Measurements from ENCODE around the gene SCRG1. TPM values are rescaled to one million over a fixed set of nuclear protein-coding genes. Genes with fewer than 3 reads are reported as not detected.
A peak's percentile ranks its signal among the peaks of the same experiment; 100 is the strongest.

Gene SCRG1
- total RNA-seq, 2 experiments from 2014 or later: not detected

DNA sequence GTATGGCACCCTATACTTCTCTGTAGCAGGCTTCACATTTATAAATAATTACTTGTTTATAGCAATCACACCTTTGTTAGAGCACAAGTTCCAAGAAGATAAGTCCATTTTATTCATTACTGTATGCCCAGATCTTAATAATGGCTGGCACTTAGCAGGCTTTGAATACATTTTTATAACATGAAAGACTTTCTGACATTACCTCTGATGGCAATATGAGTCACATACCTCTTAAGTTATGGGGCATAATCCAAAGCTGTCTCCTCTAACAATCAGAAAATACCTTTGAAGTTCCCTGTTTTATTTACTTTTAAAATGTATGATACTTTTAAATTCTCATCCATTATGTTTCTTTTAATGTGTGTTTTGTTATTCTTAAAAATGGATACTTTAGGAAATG lies 12.2 kb downstream of the SCRG1 start:
- no peaks in the 10 kb centered on the region for H3K9me3 Mint-ChIP-seq
- no peaks in the 10 kb centered on the region for H3K4me1 Mint-ChIP-seq

DNA sequence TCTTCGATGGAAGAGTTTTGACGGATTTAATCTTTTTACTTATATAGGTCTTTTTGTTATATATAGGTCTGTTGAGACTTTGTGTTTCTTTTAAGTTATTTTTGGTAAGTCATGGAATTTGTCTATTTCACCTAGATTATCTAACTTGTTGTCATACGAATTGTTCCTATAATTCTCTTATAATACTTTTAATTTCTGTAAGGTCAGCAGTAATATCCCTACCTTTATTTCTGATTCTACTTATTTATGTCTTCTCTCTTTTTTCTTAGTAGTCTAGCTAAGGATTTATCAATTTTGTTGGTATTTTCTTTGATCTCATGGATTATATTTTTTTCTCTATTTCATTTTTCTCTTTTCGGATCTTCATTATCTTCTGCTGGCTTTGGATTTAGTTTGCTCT lies 16.6 kb downstream of the SCRG1 start:
- H3K4me3 Mint-ChIP-seq: no peak overlapping the region

More for the DNA sequence above, 12.2 kb downstream of the SCRG1 start:
- H3K4me3 Mint-ChIP-seq: no peak overlapping the region
- DNase-seq: no peak
- H3K36me3 Mint-ChIP-seq: no peaks in the 10 kb centered on the region
- peaks cover 15% of the 10 kb centered on the region for H3K27me3 Mint-ChIP-seq
- H3K27ac Mint-ChIP-seq: no peak overlapping the region

DNA sequence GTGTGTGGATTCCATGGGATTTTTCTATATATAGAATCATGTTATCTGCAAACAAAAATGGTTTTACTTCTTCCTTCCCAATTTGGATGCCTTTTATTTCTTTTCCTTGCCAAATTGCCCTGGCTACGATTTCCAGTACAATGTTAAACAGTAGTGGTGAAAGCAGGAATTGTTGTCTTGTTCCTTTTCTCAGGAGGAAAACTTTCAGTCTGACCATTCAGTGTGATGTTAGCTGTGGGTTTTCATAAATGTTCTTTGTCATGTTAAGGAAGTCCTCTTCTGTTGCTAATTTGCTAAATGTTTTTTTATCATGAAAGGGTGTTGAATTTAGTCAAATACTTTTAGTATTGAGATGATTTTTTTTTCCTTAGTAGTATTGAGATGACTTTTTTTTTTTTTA lies 17.3 kb downstream of the SCRG1 start:
- no peak for DNase-seq
- Mint-ChIP-seq H3K9me3 (no peaks in the 10 kb centered on the region), H3K4me3 (no peak overlapping the region), H3K27me3 (peaks cover 9% of the 10 kb centered on the region), H3K27ac (no peak overlapping the region), H3K36me3 (no peaks in the 10 kb centered on the region), H3K4me1 (no peaks in the 10 kb centered on the region)

More for the DNA sequence above, 16.6 kb downstream of the SCRG1 start:
- no peaks in the 10 kb centered on the region for H3K4me1 Mint-ChIP-seq
- peaks cover 14% of the 10 kb centered on the region for H3K27me3 Mint-ChIP-seq
- no peak overlapping the region for H3K27ac Mint-ChIP-seq
- no peaks in the 10 kb centered on the region for H3K9me3 Mint-ChIP-seq
- H3K36me3 Mint-ChIP-seq: no peaks in the 10 kb centered on the region
- DNase-seq: no peak

DNA sequence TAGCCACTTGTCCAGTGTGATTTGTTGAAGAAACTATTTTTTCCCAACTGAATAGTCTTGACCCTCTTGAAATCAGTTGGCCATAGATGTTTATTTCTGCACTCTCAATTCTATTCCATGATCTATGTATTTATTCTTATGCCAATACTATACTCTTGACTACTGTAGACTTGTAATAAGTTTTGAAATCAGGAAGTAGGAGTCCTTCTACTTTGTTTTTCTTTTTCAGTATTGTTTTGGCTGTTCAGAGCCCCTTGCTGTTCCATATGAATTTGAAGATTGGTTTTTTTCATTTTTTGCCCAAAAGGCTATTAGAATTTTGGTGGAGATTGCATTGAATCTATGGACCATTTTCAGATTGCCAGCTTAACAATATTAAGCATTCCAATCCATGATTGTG lies 17.9 kb downstream of the SCRG1 start:
- no peak overlapping the region for H3K27ac Mint-ChIP-seq
- no peak overlapping the region for H3K4me3 Mint-ChIP-seq
- H3K4me1 Mint-ChIP-seq: no peaks in the 10 kb centered on the region

DNA sequence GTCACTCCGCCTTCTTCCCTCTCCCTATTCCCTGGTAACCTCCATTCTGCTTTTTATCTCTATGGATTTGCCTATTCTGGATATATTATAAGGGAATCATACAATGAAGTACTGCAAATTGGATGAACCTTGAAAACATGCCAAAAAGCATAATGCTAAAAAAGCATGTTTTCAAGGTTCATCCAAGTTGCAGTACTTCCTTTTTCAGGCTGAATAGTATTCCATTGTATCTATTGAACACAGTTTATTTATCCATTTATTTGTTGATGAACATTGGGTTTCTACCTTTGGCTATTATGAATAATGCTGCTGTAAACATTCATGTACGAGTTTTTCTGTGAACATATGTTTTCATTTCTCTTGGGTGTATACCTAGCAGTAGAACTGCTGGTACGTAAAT lies 19.0 kb downstream of the SCRG1 start:
- Mint-ChIP-seq H3K4me1 (no peaks in the 10 kb centered on the region), H3K27ac (no peak overlapping the region), H3K9me3 (no peaks in the 10 kb centered on the region), H3K36me3 (peaks cover 4% of the 10 kb centered on the region), H3K27me3 (peaks cover 9% of the 10 kb centered on the region), H3K4me3 (no peak overlapping the region)
- no peak for DNase-seq

More for the DNA sequence above, 17.9 kb downstream of the SCRG1 start:
- peaks cover 9% of the 10 kb centered on the region for H3K27me3 Mint-ChIP-seq
- peaks cover under 1% of the 10 kb centered on the region for H3K36me3 Mint-ChIP-seq
- no peak for DNase-seq
- no peaks in the 10 kb centered on the region for H3K9me3 Mint-ChIP-seq

DNA sequence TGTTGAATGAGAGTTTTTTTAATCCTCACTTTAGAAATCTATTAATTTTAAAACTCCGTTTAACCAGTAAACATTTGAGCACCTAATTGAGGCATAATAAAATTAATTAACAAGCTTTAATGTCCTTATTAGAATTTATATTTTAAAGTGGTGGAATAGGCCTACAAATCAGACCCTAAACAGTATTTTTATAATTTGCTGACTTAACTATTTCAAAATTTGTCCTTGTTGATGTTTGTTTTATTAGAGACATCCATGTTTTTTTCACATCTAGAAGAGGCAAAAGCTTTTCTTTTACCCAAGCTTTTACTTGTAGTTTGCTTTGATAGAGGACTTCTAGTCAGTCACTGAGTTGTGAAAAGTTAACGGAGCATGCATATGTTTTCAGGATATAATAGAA lies 24.3 kb downstream of the SCRG1 start:
- peaks cover 25% of the 10 kb centered on the region for H3K27me3 Mint-ChIP-seq
- H3K27ac Mint-ChIP-seq: no peak overlapping the region
- H3K4me3 Mint-ChIP-seq: no peak overlapping the region
- DNase-seq: no peak
- H3K9me3 Mint-ChIP-seq: no peaks in the 10 kb centered on the region
- peaks cover 6% of the 10 kb centered on the region for H3K4me1 Mint-ChIP-seq
- H3K36me3 Mint-ChIP-seq: peaks cover 24% of the 10 kb centered on the region

DNA sequence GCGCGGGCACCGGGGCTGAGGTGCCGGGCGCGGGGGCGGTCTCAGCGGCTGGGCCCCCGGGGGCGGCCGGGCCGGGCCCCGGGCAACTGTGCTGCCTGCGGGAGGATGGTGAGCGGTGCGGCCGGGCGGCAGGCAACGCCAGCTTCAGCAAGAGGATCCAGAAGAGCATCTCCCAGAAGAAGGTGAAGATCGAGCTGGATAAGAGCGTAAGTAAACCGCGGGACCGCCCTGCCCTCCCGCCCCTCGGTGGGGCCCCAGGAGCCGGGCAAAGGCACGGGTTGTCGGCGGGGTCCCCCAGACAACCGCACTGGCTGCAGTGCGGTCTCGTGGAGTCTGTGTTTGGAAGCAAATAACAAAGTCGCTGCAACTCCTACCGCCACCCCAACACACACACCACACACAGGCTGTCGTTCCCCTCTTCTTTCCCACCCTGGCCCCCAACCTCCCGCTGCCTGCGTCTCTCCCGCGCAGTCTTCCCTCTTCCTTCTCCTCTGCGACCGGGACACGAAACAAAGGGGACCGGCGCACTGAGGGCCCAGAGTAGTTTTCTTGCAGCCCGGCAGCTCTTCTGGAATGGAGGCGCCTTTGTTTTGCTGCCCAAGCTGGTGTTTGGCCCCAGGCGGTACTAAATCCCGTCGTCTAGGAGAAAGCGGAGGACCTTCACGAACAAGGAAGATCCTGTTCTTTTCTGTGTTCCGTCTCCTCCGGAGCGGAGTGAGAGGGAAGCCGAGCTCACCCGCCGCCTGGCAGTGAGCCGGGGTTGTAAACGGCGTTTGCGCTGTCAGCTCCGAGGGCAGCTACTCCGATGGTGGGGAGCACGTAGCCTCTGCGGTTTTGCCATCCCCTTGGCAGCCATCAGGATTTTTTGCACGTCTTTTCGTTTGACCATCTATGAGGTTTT lies 27.4 kb downstream of the SCRG1 start:
- H3K27ac Mint-ChIP-seq: peak overlapping the region; percentile 56
- peaks cover 16% of the 10 kb centered on the region for H3K4me1 Mint-ChIP-seq
- H3K27me3 Mint-ChIP-seq: peaks cover 25% of the 10 kb centered on the region
- H3K4me3 Mint-ChIP-seq: peak overlapping the region; percentile 94
- H3K36me3 Mint-ChIP-seq: peaks cover 24% of the 10 kb centered on the region
- H3K9me3 Mint-ChIP-seq: no peaks in the 10 kb centered on the region
- DNase-seq: peak; percentile 33

DNA sequence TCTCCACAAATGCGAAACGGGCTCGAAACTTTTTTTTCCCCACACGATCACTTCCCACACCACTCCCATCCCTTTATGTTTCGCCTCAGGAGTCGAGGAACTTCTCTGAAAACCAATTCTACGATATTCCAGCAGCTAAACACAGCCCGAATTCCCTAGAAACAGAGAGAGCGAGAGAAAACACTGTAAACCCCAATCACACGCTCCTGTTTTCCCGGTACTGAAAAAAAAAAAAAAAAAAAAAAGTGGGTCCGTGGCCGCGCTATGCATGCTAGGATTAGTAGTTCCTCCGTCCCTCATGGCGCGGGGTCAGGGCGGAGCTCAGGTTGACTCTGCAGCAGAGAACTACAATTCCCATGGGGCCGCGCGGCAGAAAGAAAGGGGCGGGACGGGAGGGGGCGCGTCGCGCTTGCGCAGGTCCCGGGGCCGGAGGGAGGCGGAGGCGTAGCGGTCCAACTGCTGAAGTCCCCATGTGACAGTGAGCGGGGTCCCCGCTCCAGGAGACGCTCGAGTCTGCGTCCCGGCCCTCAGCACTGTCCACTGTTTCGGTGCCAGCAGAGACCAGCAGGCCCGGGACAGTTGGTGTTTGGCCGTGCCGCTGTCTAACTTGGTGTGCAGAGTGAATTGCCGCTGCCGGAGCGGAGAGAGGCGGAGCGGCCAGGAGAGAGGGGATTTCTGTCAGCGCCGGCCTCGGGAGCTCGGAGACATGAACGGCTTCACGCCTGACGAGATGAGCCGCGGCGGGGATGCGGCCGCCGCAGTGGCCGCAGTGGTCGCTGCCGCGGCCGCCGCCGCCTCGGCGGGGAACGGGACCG lies 28.2 kb downstream of the SCRG1 start, which contains the start of gene SAP30:
TSS of gene SAP30 (plus strand) at position 478 of the 815 bp plus-strand sequence. CDS start at position 707, 229 bp downstream.
- Mint-ChIP-seq H3K4me3 (peak within 1 kb of the TSS; percentile 99), H3K27ac (peak within 1 kb of the TSS; percentile 98), H3K36me3 (peaks cover 20% of the 10 kb centered on the region)

DNA sequence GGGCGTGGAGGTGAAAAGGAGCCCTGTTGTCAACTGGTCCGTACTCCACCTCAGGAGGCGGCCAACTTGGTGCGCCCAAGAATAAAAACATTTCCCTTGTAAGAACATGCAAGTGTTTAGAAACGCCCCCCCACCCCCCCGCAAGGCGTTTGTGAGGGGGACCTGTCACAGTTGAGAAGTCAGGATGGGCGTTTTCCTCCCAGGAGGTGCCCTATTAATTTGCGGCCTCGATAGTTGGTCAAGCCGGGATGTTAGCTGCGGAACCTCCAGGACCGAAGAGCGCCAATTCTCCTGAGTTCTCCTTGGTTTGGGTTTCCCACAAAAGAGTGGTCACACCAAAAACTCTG lies 28.8 kb downstream of the SCRG1 start:
- H3K9me3 Mint-ChIP-seq: no peaks in the 10 kb centered on the region
- H3K27me3 Mint-ChIP-seq: peaks cover 25% of the 10 kb centered on the region
- H3K4me3 Mint-ChIP-seq: peak overlapping the region; percentile 99
- peaks cover 25% of the 10 kb centered on the region for H3K4me1 Mint-ChIP-seq
- no peak for DNase-seq
- peaks cover 19% of the 10 kb centered on the region for H3K36me3 Mint-ChIP-seq
- H3K27ac Mint-ChIP-seq: peak overlapping the region; percentile 98

More for the DNA sequence above, 28.2 kb downstream of the SCRG1 start, which contains the start of gene SAP30:
- Mint-ChIP-seq H3K27me3 (peaks cover 25% of the 10 kb centered on the region), H3K9me3 (no peaks in the 10 kb centered on the region), H3K4me1 (peaks cover 20% of the 10 kb centered on the region)
- DNase-seq: peak; percentile 93

DNA sequence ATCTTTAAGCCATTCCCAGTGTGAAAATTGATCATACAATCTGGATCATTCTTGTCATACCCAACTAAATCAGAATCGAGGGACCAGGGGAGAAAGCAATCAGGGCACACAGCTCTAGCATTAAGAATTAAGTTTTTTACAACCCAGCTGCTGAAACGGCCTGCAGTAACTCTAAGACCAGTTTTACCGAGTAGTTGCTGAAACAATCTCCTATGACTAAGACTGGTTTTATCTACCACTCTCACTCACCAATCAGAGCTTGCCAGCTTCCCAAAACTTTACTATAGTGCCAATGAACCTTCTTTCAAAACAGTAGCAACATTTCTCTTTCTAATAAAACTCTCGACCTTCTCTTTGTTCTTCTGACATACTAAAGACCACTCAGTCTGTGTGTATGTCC lies 31.0 kb downstream of the SCRG1 start:
- Mint-ChIP-seq H3K4me3 (peak overlapping the region; percentile 6), H3K27me3 (peaks cover 14% of the 10 kb centered on the region), H3K9me3 (no peaks in the 10 kb centered on the region), H3K27ac (no peak overlapping the region), H3K4me1 (peaks cover 21% of the 10 kb centered on the region), H3K36me3 (peaks cover 8% of the 10 kb centered on the region)
- DNase-seq: no peak

DNA sequence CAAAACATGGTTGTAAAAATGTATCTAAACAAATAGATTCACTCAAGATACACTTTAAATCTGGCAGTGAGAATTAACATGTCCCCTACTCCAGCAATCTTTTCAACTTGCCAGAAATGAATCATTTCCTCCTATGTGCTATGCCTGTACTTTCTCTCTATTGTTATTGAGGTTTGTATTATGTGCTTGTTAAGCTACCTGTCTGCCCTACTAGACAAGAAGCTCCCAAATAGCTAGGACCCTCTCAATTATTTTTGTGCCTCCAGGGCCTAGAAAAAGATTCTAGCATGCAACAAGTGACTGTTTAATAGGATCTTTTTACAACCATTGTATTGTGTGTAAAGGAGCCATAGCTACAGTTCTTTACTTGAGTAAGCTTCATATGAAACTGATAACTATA lies 31.6 kb downstream of the SCRG1 start:
- Mint-ChIP-seq H3K27ac (no peak overlapping the region), H3K4me3 (no peak overlapping the region), H3K27me3 (peaks cover 8% of the 10 kb centered on the region), H3K36me3 (peaks cover 6% of the 10 kb centered on the region), H3K9me3 (no peaks in the 10 kb centered on the region), H3K4me1 (peaks cover 19% of the 10 kb centered on the region)
- DNase-seq: no peak

DNA sequence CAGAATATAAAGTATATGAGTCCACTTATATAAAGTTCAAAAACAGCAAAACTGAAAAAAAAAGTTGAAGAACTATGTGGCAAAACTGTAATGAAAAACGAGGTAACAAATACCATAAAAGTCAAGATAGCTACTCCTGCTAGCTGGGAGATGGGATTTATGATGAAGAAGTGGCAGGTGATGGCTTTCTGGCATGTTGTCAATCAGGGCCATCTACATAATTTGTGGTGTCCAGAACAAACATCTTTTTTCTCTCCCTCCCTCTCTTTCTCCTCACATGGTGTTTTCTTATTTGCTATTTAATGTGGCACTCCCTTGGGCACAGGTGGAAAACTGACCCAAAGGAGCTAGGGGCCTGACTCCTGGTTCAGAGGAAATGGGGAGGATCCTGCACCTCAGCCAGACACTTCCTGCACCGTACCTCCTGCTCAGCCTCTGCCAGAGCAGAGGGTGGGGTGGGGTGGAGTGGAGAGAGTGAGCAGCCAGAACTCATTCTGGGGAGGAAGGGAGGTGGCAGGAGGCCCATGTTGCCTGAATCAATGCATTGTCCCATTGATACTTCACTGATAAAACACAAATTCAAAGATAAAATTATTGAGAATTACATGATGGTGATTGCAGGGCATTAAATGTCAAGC lies 33.4 kb downstream of the SCRG1 start:
- Mint-ChIP-seq H3K4me1 (peaks cover 19% of the 10 kb centered on the region), H3K9me3 (no peaks in the 10 kb centered on the region), H3K4me3 (no peak overlapping the region), H3K27ac (peak overlapping the region; percentile 42), H3K36me3 (no peaks in the 10 kb centered on the region), H3K27me3 (peaks cover 3% of the 10 kb centered on the region)
- DNase-seq: no peak

DNA sequence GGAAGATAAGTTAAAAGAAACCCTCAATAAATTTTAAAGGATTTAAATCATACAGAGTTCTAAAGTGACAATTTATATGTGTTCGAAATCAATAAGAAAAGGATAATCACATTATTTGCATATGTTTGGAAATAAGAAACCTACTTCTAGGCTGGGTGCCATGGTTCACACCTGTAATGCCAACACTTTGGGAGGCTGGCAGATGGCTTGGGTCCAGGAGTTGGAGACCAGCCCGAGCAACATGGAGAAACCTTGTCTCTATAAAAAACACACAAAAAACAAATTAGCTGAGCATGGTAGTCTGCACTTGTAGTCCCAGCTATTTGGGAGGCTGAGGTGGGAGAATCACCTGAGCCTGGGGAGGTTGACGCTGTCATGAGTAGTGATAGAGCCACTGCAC lies 36.2 kb downstream of the SCRG1 start:
- H3K27ac Mint-ChIP-seq: no peak overlapping the region
- H3K36me3 Mint-ChIP-seq: no peaks in the 10 kb centered on the region
- no peak for DNase-seq
- no peaks in the 10 kb centered on the region for H3K9me3 Mint-ChIP-seq
- H3K27me3 Mint-ChIP-seq: peaks cover 14% of the 10 kb centered on the region
- no peak overlapping the region for H3K4me3 Mint-ChIP-seq
- H3K4me1 Mint-ChIP-seq: peaks cover 15% of the 10 kb centered on the region

DNA sequence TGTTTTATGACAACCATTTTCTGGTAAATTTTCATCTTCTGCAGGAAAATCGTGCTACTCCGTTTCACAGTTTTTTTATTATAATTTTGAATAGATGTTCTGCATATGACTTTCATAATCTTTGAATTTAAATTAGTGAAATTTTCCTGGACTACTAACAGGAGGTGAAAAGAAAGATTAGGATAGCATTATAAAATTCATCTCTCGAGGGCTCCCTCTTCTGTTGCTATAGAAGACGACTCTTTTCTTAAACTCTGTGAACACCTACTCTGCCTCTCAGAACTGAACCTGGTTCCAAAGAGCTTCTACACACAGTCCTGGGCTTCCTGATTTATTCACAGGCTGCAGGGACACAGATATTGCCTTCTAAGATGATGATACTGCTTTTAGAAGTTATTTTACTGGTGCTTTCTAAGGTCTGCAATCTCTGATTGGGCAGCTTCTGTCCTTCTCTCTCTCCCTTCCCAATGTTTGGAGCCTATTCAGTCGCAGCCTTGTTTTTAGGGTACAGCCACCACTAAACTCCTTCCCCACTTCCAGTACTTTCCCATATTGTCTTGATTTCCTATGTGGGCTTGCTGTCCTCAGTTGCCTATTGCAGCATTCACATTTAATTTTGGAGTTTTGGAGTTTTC lies 38.2 kb downstream of the SCRG1 start:
- Mint-ChIP-seq H3K4me1 (peaks cover 5% of the 10 kb centered on the region), H3K4me3 (no peak overlapping the region), H3K27ac (no peak overlapping the region), H3K36me3 (no peaks in the 10 kb centered on the region), H3K27me3 (peaks cover 14% of the 10 kb centered on the region), H3K9me3 (no peaks in the 10 kb centered on the region)
- no peak for DNase-seq
